Caco-2 (cell line): ENCODE measurements around the gene MYDGF. TPM values are rescaled to one million over a fixed set of nuclear protein-coding genes. Genes with fewer than 3 reads are reported as not detected.

ENCODE experiments used
- BruUV-seq: library from RNA; stranded (reverse); fragments of 400-500 nt; replicated peaks from 2 replicates; lab custom pipeline; 2021; lab: Mats Ljungman, UMichigan
- CTCF ChIA-PET: fragments of 300-600 bp; sonication (Branson Sonifier 250); formaldehyde crosslinking; loops from one replicate; lab custom pipeline; 2022; ENCODE audit warnings: antibody characterized with exemption; lab: Charles Lee
- POLR2A ChIA-PET: fragments of 300-600 bp; sonication (Branson Sonifier 250); formaldehyde crosslinking; loops from one replicate; lab custom pipeline; 2022; ENCODE audit warnings: antibody characterized with exemption; lab: Charles Lee
- DNase-seq, 2 experiments: peaks; one replicate each; pipeline versions ENCODE4 v3.0.0 to v3.0.0-alpha.2; 2020 to 2022
- H3K27me3 ChIP-seq: replicated peaks from 2 replicates; pipeline ENCODE4 v1.6.0; 2011; ENCODE audit warnings: low read length; ENCODE audit not compliant: control insufficient read depth, insufficient read depth
- H3K36me3 ChIP-seq: 2 replicates; pipeline ENCODE4 v1.5.1; 2011; ENCODE audit warnings: low read length; ENCODE audit not compliant: control insufficient read depth, insufficient read depth
- H3K4me1 ChIP-seq: fragments of 250-450 bp; sonication (Bioruptor Pico); 2 replicates; pipeline ENCODE4 v1.5.1; 2020; ENCODE audit warnings: mild to moderate bottlenecking
- H3K4me3 ChIP-seq: 2 replicates; pipeline ENCODE4 v1.5.1; 2011; ENCODE audit warnings: low read depth, mild to moderate bottlenecking, control low read depth, low read length
- H3K9me3 ChIP-seq: fragments of 250-450 bp; sonication (Bioruptor Pico); 2 replicates; pipeline ENCODE4 v1.5.1; 2020; ENCODE audit warnings: mild to moderate bottlenecking, moderate library complexity
- H3K27ac Mint-ChIP-seq: one replicate; pipeline ENCODE4 v1.8.0; 2022; ENCODE audit warnings: mixed read lengths; ENCODE audit not compliant: unreplicated experiment
- H3K27me3 Mint-ChIP-seq: one replicate; pipeline ENCODE4 v1.8.0; 2022; ENCODE audit warnings: mixed read lengths; ENCODE audit not compliant: insufficient read depth, unreplicated experiment
- H3K36me3 Mint-ChIP-seq: one replicate; pipeline ENCODE4 v1.8.0; 2022; ENCODE audit warnings: mild to moderate bottlenecking, mixed read lengths; ENCODE audit not compliant: insufficient read depth, unreplicated experiment
- H3K4me1 Mint-ChIP-seq: one replicate; pipeline ENCODE4 v1.8.0; 2022; ENCODE audit warnings: low read depth, mixed read lengths; ENCODE audit not compliant: unreplicated experiment
- H3K4me3 Mint-ChIP-seq: one replicate; pipeline ENCODE4 v1.8.0; 2022; ENCODE audit warnings: mild to moderate bottlenecking, moderate library complexity, mixed read lengths; ENCODE audit not compliant: unreplicated experiment
- H3K9me3 Mint-ChIP-seq: one replicate; pipeline ENCODE4 v1.8.0; 2022; ENCODE audit warnings: mixed read lengths; ENCODE audit not compliant: unreplicated experiment
- CTCF ChIP-seq, 2 experiments: fragments of 200-600 bp in 1 of 2; IDR thresholded peaks; 1 replicate in 1 of 2; 2 replicates in 1 of 2; pipeline versions ENCODE4 v1.5.1 to v1.8.0; 2011 to 2022; ENCODE audit warnings: antibody characterized with exemption in 1 of 2, control low read depth in 1 of 2, inconsistent platforms in 1 of 2, low read depth in 1 of 2, low read length in 1 of 2, mild to moderate bottlenecking in 1 of 2, moderate library complexity in 1 of 2; ENCODE audit not compliant: insufficient read depth in 1 of 2, severe bottlenecking in 1 of 2, unreplicated experiment in 1 of 2
- intact Hi-C: fragments of 100-400 bp; cut with micrococcal nuclease; formaldehyde crosslinking; loops from one replicate; pipeline ENCODE4 v1.10.0; 2022; ENCODE audit not compliant: unreplicated experiment
- total RNA-seq: library from RNA; stranded (reverse); gene quantifications from 2 replicates; pipeline ENCODE4 v1.2.3, GENCODE V29; 2022

Gene MYDGF
- total RNA-seq, 1 experiment from 2014 or later: 106 TPM

GRCh38 chr19:4688587-4688986 lies 18.4 kb upstream of the MYDGF start:
- H3K9me3 Mint-ChIP-seq: no peaks in the 10 kb centered on the region
- BruUV-seq: no TSS peak
- Histone ChIP-seq H3K9me3 (no peaks in the 10 kb centered on the region), H3K4me3 (no peak overlapping the region), H3K27me3 (no peaks in the 10 kb centered on the region), H3K4me1 (no peaks in the 10 kb centered on the region), H3K36me3 (no peaks in the 10 kb centered on the region; the same call in 1 of the 2 replicates)
- H3K36me3 Mint-ChIP-seq: peaks cover 39% of the 10 kb centered on the region
- H3K4me3 Mint-ChIP-seq: no peak overlapping the region
- TF ChIP-seq CTCF (IDR thresholded peaks at IDR 0.05; ENCODE audit: insufficient read depth in 1 of 2, low read depth in 1 of 2, low read length in 1 of 2, severe bottlenecking in 1 of 2, unreplicated experiment in 1 of 2): no peak
- ChIA-PET CTCF (interaction anchor here (0.9 kb wide), 1 partner anchor 103 kb away, joined by 4 read pairs; the partner anchor contains the start of gene FEM1A), POLR2A (no interaction called here)
- no peak overlapping the region for H3K27ac Mint-ChIP-seq
- no peaks in the 10 kb centered on the region for H3K4me1 Mint-ChIP-seq
- no peaks in the 10 kb centered on the region for H3K27me3 Mint-ChIP-seq
- no peak for DNase-seq
- intact Hi-C loops: no loop called here

- no peak for DNase-seq
- H3K4me3 ChIP-seq: no peak overlapping the region
- BruUV-seq: no TSS peak
- no peak overlapping the region for H3K4me3 Mint-ChIP-seq
- intact Hi-C loops: no loop called here
- TF ChIP-seq CTCF (IDR thresholded peaks at IDR 0.05; ENCODE audit: insufficient read depth in 1 of 2, low read depth in 1 of 2, low read length in 1 of 2, severe bottlenecking in 1 of 2, unreplicated experiment in 1 of 2): no peak
- H3K4me1 Mint-ChIP-seq: no peaks in the 10 kb centered on the region
- no peaks in the 10 kb centered on the region for H3K27me3 Mint-ChIP-seq
- H3K9me3 Mint-ChIP-seq: no peaks in the 10 kb centered on the region
- H3K27ac Mint-ChIP-seq: no peak overlapping the region
- H3K4me1 ChIP-seq: no peaks in the 10 kb centered on the region
- no peaks in the 10 kb centered on the region; the same call in 1 of the 2 replicates for H3K36me3 ChIP-seq
- ChIA-PET POLR2A (no interaction called here), CTCF (no interaction called here)
- no peaks in the 10 kb centered on the region for H3K27me3 ChIP-seq
- H3K36me3 Mint-ChIP-seq: peaks cover 34% of the 10 kb centered on the region
- no peaks in the 10 kb centered on the region for H3K9me3 ChIP-seq
These were observed 17.3 kb upstream of the MYDGF start for GRCh38 chr19:4687396-4687795.

GRCh38 chr19:4686700-4687099 lies 16.6 kb upstream of the MYDGF start:
- Histone ChIP-seq H3K27me3 (no peaks in the 10 kb centered on the region), H3K9me3 (no peaks in the 10 kb centered on the region), H3K36me3 (no peaks in the 10 kb centered on the region; the same call in 1 of the 2 replicates), H3K4me3 (no peak overlapping the region), H3K4me1 (no peaks in the 10 kb centered on the region)
- intact Hi-C loops: no loop called here
- ChIA-PET CTCF (no interaction called here), POLR2A (no interaction called here)
- BruUV-seq: no TSS peak
- no peaks in the 10 kb centered on the region for H3K9me3 Mint-ChIP-seq
- TF ChIP-seq CTCF (IDR thresholded peaks at IDR 0.05; ENCODE audit: insufficient read depth in 1 of 2, low read depth in 1 of 2, low read length in 1 of 2, severe bottlenecking in 1 of 2, unreplicated experiment in 1 of 2): no peak
- H3K27ac Mint-ChIP-seq: no peak overlapping the region
- DNase-seq: no peak
- H3K36me3 Mint-ChIP-seq: peaks cover 34% of the 10 kb centered on the region
- H3K27me3 Mint-ChIP-seq: no peaks in the 10 kb centered on the region
- H3K4me3 Mint-ChIP-seq: no peak overlapping the region
- no peaks in the 10 kb centered on the region for H3K4me1 Mint-ChIP-seq
